Loucy (cell line): ENCODE results near the gene ADSL.

Experiments
- H2AFZ ChIP-seq: fragments of 200-600 bp; sonication (generic); 2 replicates; pipeline ENCODE4 v1.6.0; 2016; ENCODE audit warnings: antibody characterized with exemption, mild to moderate bottlenecking, low read length, moderate library complexity
- H3F3A ChIP-seq: fragments of 200-600 bp; 2 replicates; pipeline ENCODE4 v1.6.0; 2016; ENCODE audit warnings: antibody characterized with exemption, low read depth, mild to moderate bottlenecking
- H3K27me3 ChIP-seq: fragments of 200-600 bp; sonication (generic); 2 replicates; pipeline ENCODE4 v1.6.1; 2014; ENCODE audit warnings: low read length, mild to moderate bottlenecking; ENCODE audit not compliant: insufficient read depth, poor library complexity, severe bottlenecking
- H3K36me3 ChIP-seq: fragments of 200-600 bp; sonication (generic); 2 replicates; pipeline ENCODE4 v1.6.1; 2016; ENCODE audit warnings: low read length; ENCODE audit not compliant: insufficient read depth
- H3K4me1 ChIP-seq: fragments of 200-600 bp; sonication (generic); 2 replicates; pipeline ENCODE4 v1.5.1; 2014; ENCODE audit warnings: low read length, mild to moderate bottlenecking; ENCODE audit not compliant: insufficient read depth, poor library complexity, severe bottlenecking
- H3K4me2 ChIP-seq: fragments of 200-600 bp; sonication (generic); 2 replicates; pipeline ENCODE4 v1.6.0; 2014; ENCODE audit warnings: antibody characterized with exemption, low read length, low read depth, mild to moderate bottlenecking; ENCODE audit not compliant: poor library complexity, severe bottlenecking
- H3K4me3 ChIP-seq: fragments of 200-600 bp; sonication (generic); 2 replicates; pipeline ENCODE4 v1.5.1; 2014; ENCODE audit warnings: low read length, mild to moderate bottlenecking, mixed read lengths; ENCODE audit not compliant: poor library complexity, severe bottlenecking
- H3K79me2 ChIP-seq: fragments of 200-600 bp; sonication (generic); 2 replicates; pipeline ENCODE4 v1.6.1; 2014; ENCODE audit warnings: low read length; ENCODE audit not compliant: insufficient read depth
- H3K9ac ChIP-seq: fragments of 200-600 bp; sonication (generic); 2 replicates; pipeline ENCODE4 v1.6.0; 2014; ENCODE audit warnings: mild to moderate bottlenecking, low read depth, low read length, moderate library complexity; ENCODE audit not compliant: poor library complexity, severe bottlenecking
- H3K9me2 ChIP-seq: fragments of 200-600 bp; sonication (generic); replicated peaks from 2 replicates; pipeline ENCODE4 v1.6.1; 2016; ENCODE audit warnings: low read depth, low read length, mixed read lengths
- H3K9me3 ChIP-seq: fragments of 200-600 bp; sonication (generic); 2 replicates; pipeline ENCODE4 v1.6.1; 2014; ENCODE audit warnings: mild to moderate bottlenecking, antibody characterized with exemption, low read length, low read depth; ENCODE audit not compliant: insufficient read depth
- H4K20me1 ChIP-seq: fragments of 200-600 bp; sonication (generic); 2 replicates; pipeline ENCODE4 v1.6.0; 2014; ENCODE audit warnings: antibody characterized with exemption, low read length, mild to moderate bottlenecking; ENCODE audit not compliant: insufficient read depth, poor library complexity, severe bottlenecking
- CTCF ChIP-seq: fragments of 200-600 bp; sonication (generic); conservative IDR thresholded peaks from 2 replicates; pipeline ENCODE4 v1.5.1; 2014; ENCODE audit warnings: mild to moderate bottlenecking, antibody characterized with exemption, low read length
- EZH2phosphoT487 ChIP-seq: fragments of 200-600 bp; IDR thresholded peaks from 2 replicates; pipeline ENCODE4 v1.6.1; 2018; ENCODE audit warnings: antibody characterized with exemption, mild to moderate bottlenecking, moderate library complexity, borderline replicate concordance

ADSL gene

GRCh38 chr22:40391417-40391816, 45.1 kb downstream of the ADSL start:
- Histone ChIP-seq H4K20me1 (no peaks in the 10 kb centered on the region), H3K9ac (no peak overlapping the region), H2AFZ (no peak overlapping the region), H3F3A (no peaks in the 10 kb centered on the region), H3K4me1 (peaks cover 33% of the 10 kb centered on the region), H3K27me3 (no peaks in the 10 kb centered on the region), H3K9me3 (no peaks in the 10 kb centered on the region), H3K4me2 (no peak overlapping the region), H3K4me3 (no peak overlapping the region), H3K9me2 (no peaks in the 10 kb centered on the region), H3K79me2 (peaks cover 13% of the 10 kb centered on the region; the same call in 1 of the 2 replicates), H3K36me3 (no peaks in the 10 kb centered on the region)
- TF ChIP-seq EZH2phosphoT487 (no peak), CTCF (no peak)

- no peaks in the 10 kb centered on the region for H3F3A ChIP-seq
- no peaks in the 10 kb centered on the region for H3K9me3 ChIP-seq
- H3K27me3 ChIP-seq = no peaks in the 10 kb centered on the region
- no peak for TF ChIP-seq EZH2phosphoT487
- TF ChIP-seq CTCF = no peak
- H4K20me1 ChIP-seq = no peaks in the 10 kb centered on the region
- H3K9me2 ChIP-seq = no peaks in the 10 kb centered on the region
- H3K79me2 ChIP-seq = peaks cover 8% of the 10 kb centered on the region; the same call in 1 of the 2 replicates
- H2AFZ ChIP-seq = no peak overlapping the region
- no peaks in the 10 kb centered on the region for H3K36me3 ChIP-seq
- H3K9ac ChIP-seq = no peak overlapping the region
- peaks cover 31% of the 10 kb centered on the region for H3K4me1 ChIP-seq
- no peak overlapping the region for H3K4me2 ChIP-seq
- H3K4me3 ChIP-seq = no peak overlapping the region
Measured at GRCh38 chr22:40392618-40393017, 46.3 kb downstream of the ADSL start.

GRCh38 chr22:40394607-40395006, 48.3 kb downstream of the ADSL start:
- Histone ChIP-seq H4K20me1 (no peaks in the 10 kb centered on the region), H3K4me2 (peak overlapping the region; percentile 55), H3K79me2 (peaks cover 5% of the 10 kb centered on the region; the same call in 1 of the 2 replicates), H3K27me3 (no peaks in the 10 kb centered on the region), H3K9me2 (no peaks in the 10 kb centered on the region), H3K4me1 (peaks cover 28% of the 10 kb centered on the region), H3K4me3 (peak overlapping the region; percentile 5), H2AFZ (no peak overlapping the region), H3K36me3 (no peaks in the 10 kb centered on the region), H3K9me3 (no peaks in the 10 kb centered on the region), H3F3A (no peaks in the 10 kb centered on the region), H3K9ac (peak overlapping the region; percentile 6)
- TF ChIP-seq CTCF (no peak), EZH2phosphoT487 (no peak)
